HL-60 (cell line): ENCODE data around the gene ATF6.

Experiments
- DNase-seq, 2 experiments: peaks; one replicate each; pipeline ENCODE4 v3.0.0-alpha.2; 2010 to 2020; ENCODE audit warnings: low read depth in 1 of 2, low spot score in 1 of 2
- H3K27ac ChIP-seq: fragments of 250-450 bp; sonication (Bioruptor Pico); replicated peaks from 2 replicates; pipeline ENCODE4 v1.5.1; 2020; ENCODE audit warnings: mild to moderate bottlenecking, moderate library complexity
- H3K27me3 ChIP-seq: fragments of 250-450 bp; sonication (Bioruptor Pico); 2 replicates; pipeline ENCODE4 v1.5.1; 2021; ENCODE audit warnings: mild to moderate bottlenecking, moderate library complexity; ENCODE audit not compliant: insufficient read depth, poor library complexity, severe bottlenecking
- H3K4me3 ChIP-seq: replicated peaks from 2 replicates; pipeline ENCODE4 v1.5.1; 2011; ENCODE audit warnings: mild to moderate bottlenecking, control low read depth, low read length; ENCODE audit not compliant: insufficient read depth
- GABPA ChIP-seq: IDR thresholded peaks from 2 replicates; pipeline ENCODE4 v1.6.1; 2012; ENCODE audit warnings: low read depth
- POLR2AphosphoS5 ChIP-seq: IDR thresholded peaks from 2 replicates; pipeline ENCODE4 v1.6.1; 2012; ENCODE audit warnings: low read depth
- REST ChIP-seq: IDR thresholded peaks from 2 replicates; pipeline ENCODE4 v1.6.1; 2012; ENCODE audit warnings: low read depth; ENCODE audit not compliant: insufficient replicate concordance
- SPI1 ChIP-seq: IDR thresholded peaks from 2 replicates; pipeline ENCODE4 v1.6.1; 2012; ENCODE audit warnings: low read depth, mild to moderate bottlenecking, borderline replicate concordance
- TF ChIP-seq, protein P1 (sequence below): IDR thresholded peaks from one replicate; pipeline ENCODE4 v1.5.1; 2011; ENCODE audit warnings: low read length, control low read depth, inconsistent platforms; ENCODE audit not compliant: insufficient read depth

Gene ATF6

GRCh38 chr1:161973924-161974845 is 208.1 kb downstream of the ATF6 start:
- no peaks in the 10 kb centered on the region for H3K27me3 ChIP-seq
- no peak overlapping the region for H3K27ac ChIP-seq
- DNase-seq = no peak
- no peak for TF ChIP-seq POLR2AphosphoS5
- TF ChIP-seq REST = no peak
- TF ChIP-seq SPI1 = no peak
- TF ChIP-seq, protein P1, sequence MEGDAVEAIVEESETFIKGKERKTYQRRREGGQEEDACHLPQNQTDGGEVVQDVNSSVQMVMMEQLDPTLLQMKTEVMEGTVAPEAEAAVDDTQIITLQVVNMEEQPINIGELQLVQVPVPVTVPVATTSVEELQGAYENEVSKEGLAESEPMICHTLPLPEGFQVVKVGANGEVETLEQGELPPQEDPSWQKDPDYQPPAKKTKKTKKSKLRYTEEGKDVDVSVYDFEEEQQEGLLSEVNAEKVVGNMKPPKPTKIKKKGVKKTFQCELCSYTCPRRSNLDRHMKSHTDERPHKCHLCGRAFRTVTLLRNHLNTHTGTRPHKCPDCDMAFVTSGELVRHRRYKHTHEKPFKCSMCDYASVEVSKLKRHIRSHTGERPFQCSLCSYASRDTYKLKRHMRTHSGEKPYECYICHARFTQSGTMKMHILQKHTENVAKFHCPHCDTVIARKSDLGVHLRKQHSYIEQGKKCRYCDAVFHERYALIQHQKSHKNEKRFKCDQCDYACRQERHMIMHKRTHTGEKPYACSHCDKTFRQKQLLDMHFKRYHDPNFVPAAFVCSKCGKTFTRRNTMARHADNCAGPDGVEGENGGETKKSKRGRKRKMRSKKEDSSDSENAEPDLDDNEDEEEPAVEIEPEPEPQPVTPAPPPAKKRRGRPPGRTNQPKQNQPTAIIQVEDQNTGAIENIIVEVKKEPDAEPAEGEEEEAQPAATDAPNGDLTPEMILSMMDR = no peak
- no peak overlapping the region for H3K4me3 ChIP-seq

- TF ChIP-seq POLR2AphosphoS5 (no peak), GABPA (no peak), REST (no peak), SPI1 (no peak)
- TF ChIP-seq, protein P1 = no peak
- DNase-seq = no peak
- Histone ChIP-seq H3K27me3 (no peaks in the 10 kb centered on the region), H3K27ac (no peak overlapping the region), H3K4me3 (no peak overlapping the region)
Observed at GRCh38 chr1:161978011-161978790, 212.1 kb downstream of the ATF6 start.

DNA sequence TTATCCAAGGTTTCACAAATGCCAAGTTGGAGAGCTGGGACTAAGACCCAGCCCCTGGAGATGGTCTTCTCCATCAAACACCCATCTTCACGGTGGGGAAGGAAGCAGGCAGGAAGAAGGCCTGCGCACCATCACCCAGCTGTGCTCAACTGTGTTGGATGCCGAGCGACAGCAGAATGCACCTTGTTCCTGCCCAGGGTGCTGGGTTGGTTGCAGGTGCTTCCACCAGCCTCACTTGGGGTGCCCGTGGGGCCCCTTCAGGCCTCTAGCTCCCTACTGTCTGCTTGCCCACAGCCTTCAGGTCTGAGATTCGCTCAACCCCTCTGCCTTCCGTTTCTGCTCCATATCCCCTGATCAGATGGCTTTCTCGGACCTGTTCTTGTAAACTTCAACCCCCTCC is 215.0 kb downstream of the ATF6 start:
- no peak for DNase-seq
- no peak overlapping the region for H3K27ac ChIP-seq
- H3K27me3 ChIP-seq = no peaks in the 10 kb centered on the region
- H3K4me3 ChIP-seq = no peak overlapping the region
- TF ChIP-seq POLR2AphosphoS5 (no peak), REST (no peak), SPI1 (no peak), GABPA (no peak)
- TF ChIP-seq, protein P1 = no peak
